ENCODE measurements around the gene MYT1.
A peak's percentile ranks its signal among the peaks of the same experiment; 100 is the strongest.

MYT1 gene

GRCh38 chr20:64217539-64218221, 53.4 kb downstream of the MYT1 start:
- no peak for DNase-seq (ENCODE audit: low read depth)

- peak; percentile 31 for DNase-seq (ENCODE audit: low read depth)
Observed at GRCh38 chr20:64219202-64219601, 55.0 kb downstream of the MYT1 start.

- no peak for DNase-seq (ENCODE audit: low read depth)
Observed at GRCh38 chr20:64219730-64220129, 55.5 kb downstream of the MYT1 start.

- no peak for DNase-seq (ENCODE audit: low read depth)
Observed at GRCh38 chr20:64220420-64220819, 56.2 kb downstream of the MYT1 start.

- no peak for DNase-seq (ENCODE audit: low read depth)
Observed at GRCh38 chr20:64220891-64221527, 56.8 kb downstream of the MYT1 start.

- peak; percentile 61 for DNase-seq (ENCODE audit: low read depth)
Observed at GRCh38 chr20:64222291-64222735, 58.1 kb downstream of the MYT1 start.

- DNase-seq (ENCODE audit: low read depth), result no peak
Observed at GRCh38 chr20:64222851-64223525, 58.7 kb downstream of the MYT1 start.

- peak; percentile 11 for DNase-seq (ENCODE audit: low read depth)
Observed at GRCh38 chr20:64223526-64224067, 59.3 kb downstream of the MYT1 start.

- DNase-seq (ENCODE audit: low read depth), result peak; percentile 94
Observed at GRCh38 chr20:64224351-64225170, 60.3 kb downstream of the MYT1 start.

- DNase-seq (ENCODE audit: low read depth), result no peak
Observed at GRCh38 chr20:64225171-64225595, 60.9 kb downstream of the MYT1 start.

- no peak for DNase-seq (ENCODE audit: low read depth)
Observed at GRCh38 chr20:64225828-64226598, 61.8 kb downstream of the MYT1 start.

- DNase-seq (ENCODE audit: low read depth), result no peak
Observed at GRCh38 chr20:64226686-64227580, 62.7 kb downstream of the MYT1 start.

- DNase-seq (ENCODE audit: low read depth), result no peak
Observed at GRCh38 chr20:64228086-64228653, 63.9 kb downstream of the MYT1 start.

- DNase-seq (ENCODE audit: low read depth), result no peak
Observed at GRCh38 chr20:64228751-64229506, 64.7 kb downstream of the MYT1 start.

GRCh38 chr20:64229507-64230061, 65.3 kb downstream of the MYT1 start:
- DNase-seq (ENCODE audit: low read depth), result peak; percentile 27

- no peak for DNase-seq (ENCODE audit: low read depth)
Observed at GRCh38 chr20:64230461-64231145, 66.4 kb downstream of the MYT1 start.

- DNase-seq (ENCODE audit: low read depth), result no peak
Observed at GRCh38 chr20:64231621-64232550, 67.6 kb downstream of the MYT1 start.
